Stimulated activated CD8-positive, alpha-beta memory T cell treated with anti-CD3 and anti-CD28 coated beads, Interleukin-12 subunit alpha, Interleukin-12 subunit beta, amount 100 ng/mL, for 1 hour (primary cell): ENCODE data around the gene MPND.
A peak's percentile ranks its signal among the peaks of the same experiment; 100 is the strongest.

Source experiments
- DNase-seq: peaks from one replicate; pipeline ENCODE4 v3.0.0-alpha.2; 2020; ENCODE audit warnings: low read depth

MPND gene

GRCh38 chr19:4379383-4380253 lies 36.3 kb downstream of the MPND start:
- DNase-seq = no peak

GRCh38 chr19:4380254-4380727 lies 36.9 kb downstream of the MPND start:
- DNase-seq = peak; percentile 36

- DNase-seq = no peak
These were observed 42.1 kb downstream of the MPND start for GRCh38 chr19:4385291-4386040.

GRCh38 chr19:4386041-4386782 lies 42.9 kb downstream of the MPND start:
- no peak for DNase-seq

GRCh38 chr19:4388337-4389063 lies 45.1 kb downstream of the MPND start:
- no peak for DNase-seq

GRCh38 chr19:4389064-4389375 lies 45.7 kb downstream of the MPND start:
- no peak for DNase-seq

- DNase-seq = no peak
These were observed 46.2 kb downstream of the MPND start for GRCh38 chr19:4389511-4390016.

- DNase-seq = no peak
These were observed 46.7 kb downstream of the MPND start for GRCh38 chr19:4390017-4390566.

- DNase-seq = no peak
These were observed 47.4 kb downstream of the MPND start for GRCh38 chr19:4390567-4391305.

GRCh38 chr19:4391306-4391693 lies 47.9 kb downstream of the MPND start:
- DNase-seq = no peak

- no peak for DNase-seq
These were observed 48.5 kb downstream of the MPND start for GRCh38 chr19:4391701-4392483.

- no peak for DNase-seq
These were observed 50.7 kb downstream of the MPND start for GRCh38 chr19:4393947-4394590.

GRCh38 chr19:4396949-4397783 lies 53.8 kb downstream of the MPND start:
- no peak for DNase-seq

GRCh38 chr19:4399812-4400134 lies 56.4 kb downstream of the MPND start:
- DNase-seq = no peak

- peak; percentile 93 for DNase-seq
These were observed 57.0 kb downstream of the MPND start, which contains the start of gene SH3GL1 for GRCh38 chr19:4400135-4400936. TSS of gene SH3GL1 (minus strand) at chr19:4400547. CDS start at chr19:4400368, 179 bp downstream.

GRCh38 chr19:4401769-4402170 lies 58.4 kb downstream of the MPND start:
- no peak for DNase-seq

GRCh38 chr19:4402171-4403004 lies 59.0 kb downstream of the MPND start, which contains the start of gene CHAF1A:
TSS of gene CHAF1A (plus strand) at chr19:4402640. CDS start at chr19:4402763, 123 bp downstream.
- DNase-seq = peak; percentile 98
